ENCODE results near the gene TMCC3. TPM values are rescaled to one million over a fixed set of nuclear protein-coding genes. Genes with fewer than 3 reads are reported as not detected.
"Not testable (repeated sequence)": the region's sequence is repeated elsewhere in the genome, so short reads cannot be mapped to it uniquely, and the experiment has no call there.

TMCC3 gene
- 10 to 100 TPM; 16.7 to 47.2 (median 42.4) TPM for polyA plus RNA-seq (ENCODE audit: insufficient read length in 4 of 4)

- DNase-seq (ENCODE audit: low read depth in 4 of 4, low spot score in 3 of 4) = no peak
These were observed at the start of gene TMCC3 for GRCh38 chr12:94650143-94651056. TMCC3 (minus strand) TSS chr12:94650557; CDS start chr12:94650430, 127 bp downstream.

GRCh38 chr12:94699801-94700200 is 49.4 kb upstream of the TMCC3 start:
- no peak for DNase-seq (ENCODE audit: low read depth in 4 of 4, low spot score in 3 of 4)

GRCh38 chr12:94698578-94698977 is 48.2 kb upstream of the TMCC3 start:
- no peak for DNase-seq (ENCODE audit: low read depth in 4 of 4, low spot score in 3 of 4)

- no peak for DNase-seq (ENCODE audit: low read depth in 4 of 4, low spot score in 3 of 4)
These were observed 47.3 kb upstream of the TMCC3 start for GRCh38 chr12:94697631-94698030.

GRCh38 chr12:94694732-94695131 is 44.4 kb upstream of the TMCC3 start:
- DNase-seq (ENCODE audit: low read depth in 4 of 4, low spot score in 3 of 4) = no peak

- DNase-seq (ENCODE audit: low read depth in 4 of 4, low spot score in 3 of 4) = not testable (repeated sequence)
These were observed 42.5 kb upstream of the TMCC3 start for GRCh38 chr12:94692826-94693225.

- no peak for DNase-seq (ENCODE audit: low read depth in 4 of 4, low spot score in 3 of 4)
These were observed 39.9 kb upstream of the TMCC3 start for GRCh38 chr12:94690198-94690771.

GRCh38 chr12:94689646-94690036 is 39.3 kb upstream of the TMCC3 start:
- no peak for DNase-seq (ENCODE audit: low read depth in 4 of 4, low spot score in 3 of 4)

- DNase-seq (ENCODE audit: low read depth in 4 of 4, low spot score in 3 of 4) = no peak
These were observed 38.8 kb upstream of the TMCC3 start for GRCh38 chr12:94689002-94689645.

- DNase-seq (ENCODE audit: low read depth in 4 of 4, low spot score in 3 of 4) = no peak
These were observed 37.5 kb upstream of the TMCC3 start for GRCh38 chr12:94687891-94688290.

GRCh38 chr12:94686834-94687628 is 36.7 kb upstream of the TMCC3 start:
- no peak for DNase-seq (ENCODE audit: low read depth in 4 of 4, low spot score in 3 of 4)

- DNase-seq (ENCODE audit: low read depth in 4 of 4, low spot score in 3 of 4) = no peak
These were observed 34.2 kb upstream of the TMCC3 start for GRCh38 chr12:94684416-94685142.

GRCh38 chr12:94679554-94680195 is 29.3 kb upstream of the TMCC3 start:
- DNase-seq (ENCODE audit: low read depth in 4 of 4, low spot score in 3 of 4) = no peak

- no peak for DNase-seq (ENCODE audit: low read depth in 4 of 4, low spot score in 3 of 4)
These were observed 28.5 kb upstream of the TMCC3 start for GRCh38 chr12:94678849-94679248.

GRCh38 chr12:94678379-94678778 is 28.0 kb upstream of the TMCC3 start:
- no peak for DNase-seq (ENCODE audit: low read depth in 4 of 4, low spot score in 3 of 4)

GRCh38 chr12:94677778-94678177 is 27.4 kb upstream of the TMCC3 start:
- no peak for DNase-seq (ENCODE audit: low read depth in 4 of 4, low spot score in 3 of 4)

GRCh38 chr12:94676922-94677321 is 26.6 kb upstream of the TMCC3 start:
- no peak for DNase-seq (ENCODE audit: low read depth in 4 of 4, low spot score in 3 of 4)

- DNase-seq (ENCODE audit: low read depth in 4 of 4, low spot score in 3 of 4) = no peak
These were observed 25.8 kb upstream of the TMCC3 start for GRCh38 chr12:94676031-94676641.

- DNase-seq (ENCODE audit: low read depth in 4 of 4, low spot score in 3 of 4) = no peak
These were observed 24.5 kb upstream of the TMCC3 start for GRCh38 chr12:94674835-94675234.
